Measurements from ENCODE around the gene PRKCSH.

PRKCSH gene

DNA sequence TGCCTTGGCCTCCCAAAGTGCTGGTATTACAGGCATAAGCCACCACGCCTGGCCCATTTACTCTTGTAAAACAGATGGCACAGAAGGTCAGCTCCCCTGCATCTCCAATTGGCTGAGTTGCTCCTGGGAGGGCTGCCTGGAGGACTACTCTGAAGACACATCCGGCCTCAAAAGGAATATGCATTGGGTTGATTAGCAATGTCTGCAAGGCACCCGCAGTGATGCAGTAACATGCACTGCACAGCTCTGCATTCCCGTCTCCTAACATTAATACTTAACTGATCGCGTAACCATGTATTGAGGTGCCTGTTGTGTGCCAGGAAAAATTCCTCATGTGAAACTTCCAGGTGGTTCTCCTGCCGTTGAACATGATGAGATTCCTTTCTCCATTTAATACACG lies 40.4 kb downstream of the PRKCSH start:
- no peak for DNase-seq (ENCODE audit: low read depth in 2 of 2, low spot score in 1 of 2)

DNA sequence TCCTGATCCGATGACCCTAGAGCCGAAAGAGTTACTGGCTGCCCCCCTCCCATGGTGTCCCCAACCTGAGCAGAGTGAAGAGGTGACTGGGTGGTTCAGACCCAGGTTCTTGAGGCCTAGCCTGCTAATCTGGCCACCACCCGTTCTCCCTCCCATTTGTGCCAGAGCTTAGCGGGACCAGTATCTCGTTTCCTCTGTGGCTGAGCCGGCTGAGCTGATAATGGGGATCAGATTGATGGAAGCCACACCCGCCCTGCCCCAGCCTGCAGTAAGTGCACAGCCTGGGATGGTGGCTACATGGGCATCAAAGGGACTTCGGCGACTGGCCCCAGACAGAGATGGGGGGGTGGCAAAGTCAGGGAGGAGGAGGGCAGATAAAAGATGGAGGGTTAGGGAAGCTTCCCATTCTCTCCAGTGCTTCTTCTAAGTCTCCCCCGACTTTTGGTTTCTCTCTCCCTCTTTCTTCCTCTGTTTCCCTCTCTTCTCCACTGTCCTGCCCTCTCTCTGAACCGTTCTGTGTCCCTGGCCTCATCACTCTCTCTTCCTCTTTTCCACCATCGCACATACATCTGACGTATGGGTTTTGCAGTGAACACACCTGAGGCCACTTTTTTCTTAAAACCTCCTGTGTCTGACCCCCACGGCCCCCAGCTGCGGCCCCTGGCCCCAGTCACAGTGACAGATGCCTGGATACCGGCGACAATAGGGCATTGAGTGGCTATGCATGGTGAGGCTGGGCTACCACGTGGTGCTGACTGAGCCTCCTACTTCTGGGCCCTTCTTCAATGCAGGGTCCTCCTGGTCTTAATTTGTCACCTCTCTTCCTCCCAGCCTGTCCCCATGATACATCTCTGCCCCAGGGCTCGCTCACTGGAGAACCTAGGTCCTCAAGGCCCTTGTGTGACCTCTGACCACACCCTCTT lies 43.0 kb downstream of the PRKCSH start:
- no peak for DNase-seq (ENCODE audit: low read depth in 2 of 2, low spot score in 1 of 2)

DNA sequence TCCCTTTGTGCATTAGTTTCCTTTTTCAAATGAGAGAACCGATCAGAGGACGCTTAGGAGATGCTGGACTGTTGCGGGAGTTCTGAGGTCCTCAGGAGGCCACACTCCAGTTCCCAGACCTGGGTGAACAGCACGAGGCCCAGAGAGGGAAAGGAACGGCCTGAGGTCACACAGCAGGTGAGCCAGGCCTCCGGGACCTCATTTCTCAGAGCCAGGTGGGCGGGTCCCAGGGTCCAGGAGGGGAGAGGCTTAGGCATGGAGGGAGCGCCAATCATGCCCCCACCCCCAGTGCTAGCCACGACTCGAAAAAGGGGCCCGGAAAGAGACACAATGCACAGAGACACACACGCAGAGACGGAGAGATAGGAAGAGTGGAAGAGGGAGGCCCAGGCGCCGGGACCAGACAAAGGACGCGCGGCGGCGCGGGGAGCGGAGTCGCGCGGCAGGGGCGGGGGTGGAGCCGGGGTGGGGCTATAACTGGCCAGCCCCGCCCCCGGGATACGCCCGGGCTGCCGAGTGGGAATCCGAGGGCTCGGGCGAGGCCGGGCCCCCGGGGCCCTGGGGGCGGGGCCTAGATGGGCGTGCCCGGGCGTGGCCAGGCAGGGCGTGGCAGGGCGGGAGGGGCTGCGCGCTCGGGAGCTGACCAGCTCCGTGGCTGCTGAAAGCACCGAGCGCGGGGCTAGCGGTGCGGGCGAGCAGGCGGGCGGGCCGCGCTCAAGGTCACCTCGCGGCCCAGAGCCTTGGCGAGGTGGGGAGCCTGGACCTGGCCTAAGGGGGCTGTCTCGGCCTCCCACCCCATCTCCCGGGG lies 43.9 kb downstream of the PRKCSH start:
- DNase-seq (ENCODE audit: low read depth in 2 of 2, low spot score in 1 of 2), result no peak

GRCh38 chr19:11479898-11480714 lies 44.7 kb downstream of the PRKCSH start:
- DNase-seq (ENCODE audit: low read depth in 2 of 2, low spot score in 1 of 2), result no peak

- no peak for DNase-seq (ENCODE audit: low read depth in 2 of 2, low spot score in 1 of 2)
Observed at GRCh38 chr19:11480715-11481533, 45.5 kb downstream of the PRKCSH start, which contains the start of gene ELAVL3. ELAVL3 (minus strand) TSS chr19:11481046; CDS start chr19:11480608, 438 bp downstream.

DNA sequence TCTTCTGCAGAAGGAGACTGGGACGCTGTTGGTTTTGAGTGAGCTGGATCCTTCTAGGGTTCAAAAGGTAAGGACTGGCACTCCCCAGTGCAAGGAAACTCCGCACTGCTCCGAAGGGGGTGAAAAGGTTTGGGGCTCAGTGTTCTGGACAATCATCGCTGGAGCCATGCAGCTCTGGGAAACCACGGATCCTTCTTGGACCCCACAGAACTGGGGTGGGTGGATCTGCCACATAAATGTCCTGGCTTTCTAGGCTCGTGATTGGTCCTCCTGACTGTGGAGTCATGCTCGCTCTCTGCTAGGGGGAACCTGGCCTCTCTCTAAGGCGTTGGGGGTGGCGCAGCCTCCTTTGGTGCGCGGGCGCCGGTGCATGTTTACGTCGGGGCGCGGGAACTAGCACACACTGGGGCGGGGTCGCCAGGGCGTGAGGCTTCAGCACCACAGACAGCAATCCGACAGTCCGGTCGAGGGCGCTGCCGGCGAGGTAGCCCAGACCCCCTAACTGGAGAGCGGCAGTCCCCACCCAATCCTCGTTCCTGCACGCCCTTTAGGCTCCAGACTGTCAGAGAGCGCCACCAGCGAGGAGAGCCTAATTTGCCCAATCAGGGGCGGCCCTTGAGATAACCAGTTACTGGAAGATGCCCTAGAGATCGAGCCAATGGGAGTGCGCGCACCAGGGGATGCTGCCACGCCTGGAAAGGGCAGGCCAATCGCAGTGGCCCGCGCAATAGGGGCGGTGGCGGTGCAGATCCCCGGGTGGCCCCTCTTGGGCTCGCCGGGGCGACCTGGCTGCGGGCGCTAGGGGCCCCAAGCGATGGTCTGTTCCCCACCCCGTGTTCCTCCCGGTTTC lies 46.3 kb downstream of the PRKCSH start:
- peak; percentile 31 to 45 for DNase-seq (ENCODE audit: low read depth in 2 of 2, low spot score in 1 of 2)

GRCh38 chr19:11482384-11483050 lies 47.1 kb downstream of the PRKCSH start:
- peak; percentile 56 to 57 for DNase-seq (ENCODE audit: low read depth in 2 of 2, low spot score in 1 of 2)

- no peak for DNase-seq (ENCODE audit: low read depth in 2 of 2, low spot score in 1 of 2)
Observed at GRCh38 chr19:11483366-11484111, 48.1 kb downstream of the PRKCSH start.

- DNase-seq (ENCODE audit: low read depth in 2 of 2, low spot score in 1 of 2), result no peak
Observed at GRCh38 chr19:11485245-11485837, 49.9 kb downstream of the PRKCSH start.

DNA sequence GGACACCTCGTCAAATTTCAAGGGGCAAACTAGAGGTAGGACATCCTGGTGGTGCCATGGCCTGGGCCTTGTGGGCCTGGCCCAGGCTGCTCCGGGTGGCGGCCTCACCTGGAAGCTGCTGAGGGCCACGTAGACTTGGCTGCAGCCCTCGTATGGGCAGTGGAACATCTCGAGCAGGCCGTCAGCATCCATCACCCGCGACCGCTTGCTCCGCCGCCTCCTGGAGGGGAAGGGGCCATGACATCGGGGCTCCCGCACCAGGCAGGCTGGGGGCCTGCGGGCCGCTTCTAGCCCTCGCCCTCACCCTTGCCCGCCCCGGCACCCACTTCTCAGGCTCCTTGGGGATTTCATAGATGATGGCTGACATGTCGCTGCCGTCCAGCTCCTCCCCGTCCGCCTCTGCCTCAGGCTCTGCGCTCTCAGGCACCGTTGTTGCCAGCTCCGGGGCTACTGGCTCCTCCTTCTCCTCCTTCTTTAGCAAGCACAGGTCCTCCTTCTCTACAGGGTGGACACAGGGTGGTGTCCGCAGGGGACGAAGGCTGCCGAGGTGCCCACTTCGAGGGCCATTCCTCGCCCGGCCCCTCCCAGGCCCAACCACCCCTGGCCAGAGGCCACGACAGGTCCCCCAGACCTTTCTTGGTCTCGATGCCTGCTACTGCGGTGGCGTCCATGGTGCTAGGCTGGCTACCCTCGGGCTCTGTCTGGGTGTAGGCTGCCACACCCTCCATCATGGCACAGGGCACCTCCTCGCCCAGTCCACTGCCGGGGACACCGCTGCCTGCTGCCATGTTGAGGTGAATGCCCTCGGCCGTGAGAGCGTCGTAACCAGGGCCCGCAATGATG lies 51.4 kb downstream of the PRKCSH start:
- no peak for DNase-seq (ENCODE audit: low read depth in 2 of 2, low spot score in 1 of 2)

DNA sequence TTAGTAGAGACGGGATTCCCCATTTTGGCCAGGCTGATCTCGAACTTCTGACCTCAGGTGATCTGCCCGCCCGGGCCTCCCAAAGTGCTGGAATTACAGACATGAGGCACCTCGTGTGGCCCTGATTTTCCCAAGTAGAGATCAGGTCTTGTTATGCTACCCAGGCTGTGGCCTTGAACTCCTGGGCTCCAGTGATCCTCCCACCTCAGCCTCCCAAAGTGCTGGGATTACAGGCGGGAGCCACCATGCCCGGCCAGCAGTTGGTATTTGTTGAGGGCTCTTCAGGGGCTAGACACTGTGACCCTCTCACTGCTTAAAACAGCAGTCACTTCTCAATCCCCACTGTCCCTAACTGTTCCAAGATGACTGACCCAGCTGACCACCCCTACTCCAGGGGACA lies 53.9 kb downstream of the PRKCSH start:
- no peak for DNase-seq (ENCODE audit: low read depth in 2 of 2, low spot score in 1 of 2)

DNA sequence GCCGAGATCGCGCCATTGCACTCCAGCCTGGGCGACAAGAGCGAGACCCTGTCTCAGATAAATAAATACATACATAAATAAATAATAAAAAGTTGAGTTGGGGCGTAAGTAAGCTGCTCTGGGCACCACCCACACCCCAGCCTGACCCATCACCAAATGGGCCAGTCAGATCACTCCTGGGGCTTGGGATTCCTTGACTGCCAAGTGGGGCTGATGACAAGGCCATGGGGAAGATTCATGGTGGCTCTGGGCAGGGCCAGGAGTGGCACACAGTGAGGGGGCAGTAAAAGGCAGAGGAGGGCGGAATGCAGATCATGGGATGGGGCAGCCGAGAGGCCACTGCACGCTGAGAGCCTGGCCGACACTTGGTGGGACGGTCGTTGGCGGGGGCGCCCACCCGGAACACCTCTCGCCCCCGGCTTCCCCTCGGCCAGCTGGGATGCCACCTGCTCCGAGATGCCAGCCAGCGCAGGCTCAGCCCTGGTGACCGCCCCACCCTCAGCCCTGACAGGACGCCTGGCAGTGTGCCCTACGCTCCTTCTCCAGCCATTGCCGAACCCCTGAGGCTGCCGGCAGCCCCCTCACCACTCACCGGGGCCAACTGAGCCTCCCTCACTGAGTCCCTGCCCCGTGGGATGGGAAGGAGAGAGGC lies 59.3 kb downstream of the PRKCSH start:
- no peak for DNase-seq (ENCODE audit: low read depth in 2 of 2, low spot score in 1 of 2)

GRCh38 chr19:11495481-11495880 lies 60.0 kb downstream of the PRKCSH start:
- no peak for DNase-seq (ENCODE audit: low read depth in 2 of 2, low spot score in 1 of 2)

DNA sequence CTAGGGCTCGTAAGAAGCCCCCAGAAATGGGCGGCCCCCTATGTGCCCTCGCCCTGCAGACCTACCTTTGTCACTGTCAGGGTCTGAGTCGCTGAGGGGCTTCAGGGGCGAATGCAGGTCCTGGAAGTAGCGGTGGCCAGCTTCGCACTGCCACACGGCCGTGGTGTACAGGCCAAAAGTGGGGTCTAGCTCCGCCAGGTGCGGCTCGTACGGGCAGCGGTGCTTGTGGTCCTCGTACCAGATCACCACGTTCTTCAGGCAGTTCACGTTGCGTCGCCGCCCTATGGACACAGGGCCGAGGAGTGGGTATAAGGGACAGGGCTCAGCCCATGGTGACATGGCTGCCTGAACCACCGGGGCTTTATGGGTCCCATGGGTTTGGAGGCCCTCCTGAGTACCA lies 60.5 kb downstream of the PRKCSH start:
- DNase-seq (ENCODE audit: low read depth in 2 of 2, low spot score in 1 of 2), result no peak

GRCh38 chr19:11496391-11497163 lies 61.1 kb downstream of the PRKCSH start:
- DNase-seq (ENCODE audit: low read depth in 2 of 2, low spot score in 1 of 2), result peak in 1 of 2 donors; percentile 33
